Measurements from ENCODE around the gene BGN. TPM values are rescaled to one million over a fixed set of nuclear protein-coding genes. Genes with fewer than 3 reads are reported as not detected.

BGN gene
- total RNA-seq, 1 donor from 2014 or later, result 0.98 TPM

- Mint-ChIP-seq H3K9me3 (ENCODE audit: low read depth) (peaks cover 2% of the 10 kb centered on the region), H3K4me3 (ENCODE audit: low read depth) (no peak overlapping the region), H3K36me3 (ENCODE audit: insufficient read depth) (no peaks in the 10 kb centered on the region), H3K27me3 (peaks cover 3% of the 10 kb centered on the region), H3K4me1 (ENCODE audit: low read depth) (peaks cover 2% of the 10 kb centered on the region), H3K27ac (no peak overlapping the region)
- TF ChIP-seq, protein P1, sequence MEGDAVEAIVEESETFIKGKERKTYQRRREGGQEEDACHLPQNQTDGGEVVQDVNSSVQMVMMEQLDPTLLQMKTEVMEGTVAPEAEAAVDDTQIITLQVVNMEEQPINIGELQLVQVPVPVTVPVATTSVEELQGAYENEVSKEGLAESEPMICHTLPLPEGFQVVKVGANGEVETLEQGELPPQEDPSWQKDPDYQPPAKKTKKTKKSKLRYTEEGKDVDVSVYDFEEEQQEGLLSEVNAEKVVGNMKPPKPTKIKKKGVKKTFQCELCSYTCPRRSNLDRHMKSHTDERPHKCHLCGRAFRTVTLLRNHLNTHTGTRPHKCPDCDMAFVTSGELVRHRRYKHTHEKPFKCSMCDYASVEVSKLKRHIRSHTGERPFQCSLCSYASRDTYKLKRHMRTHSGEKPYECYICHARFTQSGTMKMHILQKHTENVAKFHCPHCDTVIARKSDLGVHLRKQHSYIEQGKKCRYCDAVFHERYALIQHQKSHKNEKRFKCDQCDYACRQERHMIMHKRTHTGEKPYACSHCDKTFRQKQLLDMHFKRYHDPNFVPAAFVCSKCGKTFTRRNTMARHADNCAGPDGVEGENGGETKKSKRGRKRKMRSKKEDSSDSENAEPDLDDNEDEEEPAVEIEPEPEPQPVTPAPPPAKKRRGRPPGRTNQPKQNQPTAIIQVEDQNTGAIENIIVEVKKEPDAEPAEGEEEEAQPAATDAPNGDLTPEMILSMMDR (IDR thresholded peaks at IDR 0.05; ENCODE audit: unreplicated experiment), result no peak
- DNase-seq (ENCODE audit: low spot score, unreplicated experiment), result no peak
Observed at GRCh38 chrX:153481043-153481442, 13.7 kb upstream of the BGN start.

DNA sequence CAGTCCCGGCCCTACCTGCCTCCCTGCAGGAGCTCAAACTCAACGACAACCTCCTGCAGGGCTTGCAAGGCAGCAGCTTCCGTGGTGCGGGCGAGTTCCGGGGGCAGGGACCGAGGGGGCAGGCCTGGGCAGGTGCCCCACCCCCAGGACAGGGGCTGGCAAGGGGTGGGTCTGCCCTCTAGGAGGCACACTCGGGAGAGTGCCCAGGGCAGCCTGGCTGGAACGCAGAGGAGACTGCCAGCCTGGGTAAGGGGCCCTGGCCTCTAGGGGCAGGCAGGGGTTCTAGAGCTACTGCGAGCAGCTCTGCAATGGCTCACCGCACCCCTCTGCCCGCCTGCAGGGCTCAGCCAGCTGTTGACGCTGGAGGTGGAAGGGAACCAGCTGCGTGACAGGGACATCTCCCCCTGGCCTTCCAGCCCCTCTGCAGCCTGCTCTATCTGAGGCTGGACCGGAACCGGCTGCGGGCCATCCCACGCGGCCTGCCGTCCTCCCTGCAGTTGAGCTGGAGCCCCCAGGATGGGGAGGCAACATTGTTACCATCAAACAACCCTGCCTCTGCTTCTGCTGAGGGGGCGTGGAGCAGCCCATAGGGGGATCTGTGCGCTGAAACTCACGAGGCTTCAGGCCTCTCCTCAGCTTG is 12.3 kb upstream of the BGN start:
- no peak overlapping the region for H3K27ac Mint-ChIP-seq
- no peak overlapping the region for H3K4me3 Mint-ChIP-seq (ENCODE audit: low read depth)
- no peaks in the 10 kb centered on the region for H3K36me3 Mint-ChIP-seq (ENCODE audit: insufficient read depth)
- TF ChIP-seq, protein P1 (IDR thresholded peaks at IDR 0.05; ENCODE audit: unreplicated experiment), result no peak
- no peaks in the 10 kb centered on the region for H3K9me3 Mint-ChIP-seq (ENCODE audit: low read depth)
- no peak for DNase-seq (ENCODE audit: low spot score, unreplicated experiment)
- H3K27me3 Mint-ChIP-seq, result no peaks in the 10 kb centered on the region
- no peaks in the 10 kb centered on the region for H3K4me1 Mint-ChIP-seq (ENCODE audit: low read depth)

GRCh38 chrX:153485396-153486080 is 9.2 kb upstream of the BGN start:
- H3K27me3 Mint-ChIP-seq, result no peaks in the 10 kb centered on the region

GRCh38 chrX:153486171-153486570 is 8.6 kb upstream of the BGN start:
- Mint-ChIP-seq H3K4me1 (ENCODE audit: low read depth) (no peaks in the 10 kb centered on the region), H3K27me3 (no peaks in the 10 kb centered on the region), H3K9me3 (ENCODE audit: low read depth) (no peaks in the 10 kb centered on the region), H3K4me3 (ENCODE audit: low read depth) (no peak overlapping the region), H3K27ac (no peak overlapping the region), H3K36me3 (ENCODE audit: insufficient read depth) (no peaks in the 10 kb centered on the region)
- no peak for DNase-seq (ENCODE audit: low spot score, unreplicated experiment)
- TF ChIP-seq, protein P1 (IDR thresholded peaks at IDR 0.05; ENCODE audit: unreplicated experiment), result no peak

More at GRCh38 chrX:153485396-153486080, 9.2 kb upstream of the BGN start:
- DNase-seq (ENCODE audit: low spot score, unreplicated experiment), result no peak
- Mint-ChIP-seq H3K4me3 (ENCODE audit: low read depth) (no peak overlapping the region), H3K36me3 (ENCODE audit: insufficient read depth) (no peaks in the 10 kb centered on the region), H3K27ac (no peak overlapping the region), H3K4me1 (ENCODE audit: low read depth) (no peaks in the 10 kb centered on the region), H3K9me3 (ENCODE audit: low read depth) (no peaks in the 10 kb centered on the region)
- TF ChIP-seq, protein P1 (IDR thresholded peaks at IDR 0.05; ENCODE audit: unreplicated experiment), result no peak

DNA sequence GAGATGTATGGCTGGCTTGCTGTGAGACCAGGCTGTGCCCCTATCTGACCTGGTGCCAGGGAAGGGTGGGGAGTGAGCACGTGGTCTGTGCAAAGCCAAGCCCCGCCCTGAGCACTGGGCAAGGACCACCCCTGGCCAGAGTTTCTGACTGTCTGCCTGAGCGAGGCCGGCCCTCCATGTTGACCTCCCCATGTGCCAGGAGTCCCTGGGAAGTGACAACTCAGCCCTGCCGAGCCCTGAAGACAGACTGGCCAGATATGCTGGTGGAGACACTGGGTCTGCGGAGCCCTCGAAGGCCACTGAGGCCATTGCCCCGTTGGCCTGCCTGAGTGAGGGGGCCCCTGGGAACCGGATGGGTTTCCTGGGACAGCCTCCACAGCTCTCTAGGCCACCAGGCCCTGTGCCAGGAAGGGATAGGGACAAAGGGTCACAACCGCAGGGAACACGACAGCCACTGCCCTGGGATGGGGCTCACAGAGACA is 7.1 kb upstream of the BGN start:
- DNase-seq (ENCODE audit: low spot score, unreplicated experiment), result no peak
- no peaks in the 10 kb centered on the region for H3K27me3 Mint-ChIP-seq
- H3K36me3 Mint-ChIP-seq (ENCODE audit: insufficient read depth), result no peaks in the 10 kb centered on the region
- no peaks in the 10 kb centered on the region for H3K4me1 Mint-ChIP-seq (ENCODE audit: low read depth)
- H3K9me3 Mint-ChIP-seq (ENCODE audit: low read depth), result no peaks in the 10 kb centered on the region
- H3K27ac Mint-ChIP-seq, result no peak overlapping the region
- TF ChIP-seq, protein P1 (IDR thresholded peaks at IDR 0.05; ENCODE audit: unreplicated experiment), result no peak
- H3K4me3 Mint-ChIP-seq (ENCODE audit: low read depth), result no peak overlapping the region

Measured in progenitor cell of endocrine pancreas (in vitro differentiated cells).